ENCODE results near the gene PIK3R5.
"Not testable (repeated sequence)": the region's sequence is repeated elsewhere in the genome, so short reads cannot be mapped to it uniquely, and the experiment has no call there.

PIK3R5 gene

GRCh38 chr17:8873801-8874715, 91.4 kb downstream of the PIK3R5 start:
- FAIRE-seq, result no peak

DNA sequence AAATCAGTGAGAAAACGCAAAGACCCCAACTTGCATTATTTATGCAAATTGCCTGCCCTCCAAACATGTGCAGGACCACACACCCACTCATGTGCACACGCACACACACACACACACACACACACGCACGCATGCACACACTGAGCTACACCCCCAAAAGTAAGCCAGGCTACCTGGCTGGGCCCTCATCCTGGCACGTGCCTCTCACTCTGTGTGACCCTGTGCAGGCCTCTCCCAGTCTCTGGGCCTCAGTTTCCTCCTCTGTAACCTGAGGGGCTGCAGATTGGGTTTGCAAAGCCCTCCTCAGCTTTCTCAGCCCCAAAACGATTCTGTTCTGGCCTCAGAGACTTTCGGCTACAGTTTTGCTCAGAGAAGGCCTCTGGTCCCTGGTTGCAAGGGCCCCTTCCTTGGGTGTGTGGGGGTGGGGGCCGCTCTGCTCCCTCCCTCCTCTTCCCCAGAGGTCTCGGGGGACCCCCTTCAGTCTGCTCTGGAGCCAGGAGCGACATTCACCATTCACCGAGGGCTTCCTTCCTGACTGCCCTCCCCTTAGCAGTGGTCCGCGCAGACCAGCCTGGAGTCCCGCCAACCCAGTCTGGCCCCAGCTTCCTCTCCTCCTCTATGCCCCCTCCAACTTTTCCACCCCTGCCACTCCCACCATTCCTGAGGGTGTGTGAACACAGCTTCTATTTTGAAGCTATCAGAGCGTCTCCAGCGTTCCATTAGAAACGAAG, 92.6 kb downstream of the PIK3R5 start:
- no peak for FAIRE-seq

GRCh38 chr17:8872036-8872704, 93.3 kb downstream of the PIK3R5 start:
- FAIRE-seq, result no peak

GRCh38 chr17:8871081-8871581, 94.4 kb downstream of the PIK3R5 start:
- no peak for FAIRE-seq

- FAIRE-seq, result no peak
Observed at GRCh38 chr17:8870406-8871040, 95.0 kb downstream of the PIK3R5 start.

DNA sequence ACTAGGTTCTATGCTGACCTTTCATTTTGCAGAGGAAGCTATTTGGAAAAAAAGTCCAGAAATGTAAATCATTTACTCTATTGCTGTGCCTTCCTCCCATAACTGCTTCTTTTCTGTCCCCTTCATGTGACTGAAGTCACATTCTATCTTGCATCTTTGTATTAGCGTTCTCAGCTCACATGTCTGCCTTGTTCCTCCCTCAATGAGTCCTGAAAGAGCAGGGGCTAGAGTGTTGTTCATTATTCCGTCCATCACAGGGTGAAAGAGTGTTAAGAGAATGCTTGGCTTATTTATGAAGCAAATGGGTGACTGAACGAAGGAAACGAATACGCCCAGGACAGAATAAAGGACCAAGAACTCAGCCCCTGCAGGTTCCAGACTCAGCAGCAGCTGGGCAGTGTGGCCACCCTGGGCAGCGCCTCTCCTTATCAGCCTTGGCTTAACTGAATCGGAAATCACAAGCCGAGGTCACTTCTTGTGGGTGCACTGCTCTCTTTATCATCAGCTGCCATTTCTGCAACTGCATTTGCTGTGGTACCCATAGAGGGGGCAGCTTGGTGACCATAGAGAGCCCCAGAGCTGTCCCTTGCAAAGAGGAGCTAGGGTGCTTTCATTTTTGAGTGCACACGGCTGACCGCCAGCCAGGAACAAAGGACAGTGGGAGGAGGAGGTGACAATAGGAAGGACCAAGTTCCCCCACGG, 96.2 kb downstream of the PIK3R5 start:
- no peak for FAIRE-seq

GRCh38 chr17:8868529-8868951, 97.0 kb downstream of the PIK3R5 start:
- no peak for FAIRE-seq

DNA sequence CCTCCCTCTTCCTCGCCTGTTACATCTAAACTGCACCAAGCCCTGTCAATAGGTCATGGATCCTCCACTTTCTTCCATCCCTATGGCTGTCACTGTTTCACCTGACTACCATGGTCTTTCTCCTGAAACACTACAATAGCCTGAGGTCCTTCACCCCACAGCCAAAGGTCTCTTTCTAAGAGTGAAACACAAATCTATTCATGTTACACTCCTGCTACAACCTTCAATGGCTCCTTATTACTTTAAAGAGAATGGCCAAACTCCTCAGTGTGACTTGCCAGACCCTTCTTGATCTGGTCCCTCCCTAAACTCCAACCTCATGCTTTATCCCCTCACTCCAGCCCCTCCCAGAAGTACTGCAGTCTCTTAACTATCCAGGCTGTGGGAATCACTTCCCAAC, 97.4 kb downstream of the PIK3R5 start:
- FAIRE-seq, result no peak

GRCh38 chr17:8867361-8867981, 98.0 kb downstream of the PIK3R5 start, which contains the start of gene PIK3R6:
Gene PIK3R6, minus strand, starts transcription at chr17:8867674. Its CDS starts 17,880 bp downstream, at chr17:8849794.
- no peak for FAIRE-seq

GRCh38 chr17:8865811-8866210, 99.7 kb downstream of the PIK3R5 start:
- FAIRE-seq, result no peak

- FAIRE-seq, result no peak
Observed at GRCh38 chr17:8865385-8865784, 100.1 kb downstream of the PIK3R5 start.

GRCh38 chr17:8862213-8863056, 103.1 kb downstream of the PIK3R5 start:
- no peak for FAIRE-seq

GRCh38 chr17:8861495-8862181, 103.9 kb downstream of the PIK3R5 start:
- no peak for FAIRE-seq

GRCh38 chr17:8859804-8860430, 105.6 kb downstream of the PIK3R5 start:
- FAIRE-seq, result no peak

- FAIRE-seq, result no peak
Observed at GRCh38 chr17:8859027-8859803, 106.3 kb downstream of the PIK3R5 start.

DNA sequence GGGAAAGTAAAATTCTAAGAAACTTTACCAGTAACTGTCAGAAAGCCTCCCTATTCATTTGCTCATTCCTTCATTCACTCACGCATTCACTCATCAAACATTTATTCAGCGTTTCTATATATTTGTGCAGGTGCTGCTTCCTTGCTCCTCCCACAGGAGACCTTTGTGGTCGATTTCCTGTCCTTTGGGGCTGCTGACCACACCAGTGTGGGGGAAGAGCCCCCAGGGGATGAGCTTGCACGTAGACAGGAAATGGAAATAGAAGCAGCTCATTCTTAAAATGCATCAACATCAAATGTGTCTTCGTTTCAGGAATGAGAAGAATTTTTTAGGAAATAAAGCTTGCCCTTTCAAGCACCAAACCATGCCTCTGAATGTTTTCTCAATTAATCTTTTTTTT, 107.6 kb downstream of the PIK3R5 start:
- FAIRE-seq, result peak; percentile 76

DNA sequence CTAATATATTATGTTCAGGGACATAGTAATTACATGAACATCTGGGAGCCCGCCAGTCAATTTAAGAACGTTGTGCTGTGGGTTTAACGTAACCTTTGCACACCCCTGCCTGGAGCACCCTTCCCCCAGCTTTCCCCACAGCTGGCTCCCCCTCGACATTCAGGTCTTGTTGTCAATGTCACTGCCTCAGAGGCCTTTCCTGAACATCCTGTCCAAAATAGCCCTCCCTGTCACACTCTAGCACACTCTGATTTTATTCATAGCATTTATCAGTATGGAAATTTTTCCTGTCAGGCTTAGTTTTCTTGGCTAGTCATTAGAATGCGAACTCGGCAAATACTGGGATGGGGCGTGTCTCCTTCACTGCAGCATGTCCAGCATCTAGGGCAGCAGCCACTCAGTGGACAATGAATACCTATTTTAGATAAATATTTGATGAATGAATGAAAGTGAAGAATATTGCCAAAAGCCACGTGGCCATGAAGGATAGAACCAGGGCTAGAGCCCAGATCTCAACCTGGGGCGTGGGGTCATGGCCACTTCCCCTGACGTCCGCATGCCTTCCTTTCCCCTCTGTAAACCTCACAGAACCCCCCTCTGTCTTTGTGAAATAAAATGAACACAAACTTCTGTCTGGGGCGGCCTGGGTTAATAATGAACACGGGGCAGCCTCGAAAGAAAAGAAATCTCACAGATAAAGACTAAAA, 108.5 kb downstream of the PIK3R5 start:
- FAIRE-seq, result no peak

- not testable (repeated sequence) for FAIRE-seq
Observed at GRCh38 chr17:8856205-8856603, 109.3 kb downstream of the PIK3R5 start.
